Neural progenitor cell (in vitro differentiated cells): ENCODE data around the gene FRA10AC1. TPM values are rescaled to one million over a fixed set of nuclear protein-coding genes. Genes with fewer than 3 reads are reported as not detected.

Experiments
- DNase-seq: peaks from one replicate; pipeline ENCODE4 v3.0.0-alpha.2; 2016; ENCODE audit warnings: low spot score
- H2AFZ ChIP-seq: fragments of 200-600 bp; sonication (generic); replicated peaks from 2 replicates; pipeline ENCODE4 v1.6.1; 2016; ENCODE audit warnings: antibody characterized with exemption
- H3F3A ChIP-seq: fragments of 200-600 bp; sonication (generic); 2 replicates; pipeline ENCODE4 v1.6.1; 2016; ENCODE audit warnings: antibody characterized with exemption, low read depth
- H3K27ac ChIP-seq: fragments of 200-600 bp; sonication (generic); 2 replicates; pipeline ENCODE4 v1.5.1; 2016; ENCODE audit warnings: mild to moderate bottlenecking
- H3K27me3 ChIP-seq: fragments of 200-600 bp; sonication (generic); 2 replicates; pipeline ENCODE4 v1.6.1; 2016; ENCODE audit warnings: mild to moderate bottlenecking, moderate library complexity
- H3K36me3 ChIP-seq: fragments of 200-600 bp; sonication (generic); 2 replicates; pipeline ENCODE4 v1.5.1; 2016
- H3K4me1 ChIP-seq: fragments of 200-600 bp; sonication (generic); 2 replicates; pipeline ENCODE4 v1.6.1; 2016; ENCODE audit warnings: mixed run types
- H3K4me2 ChIP-seq: fragments of 200-600 bp; sonication (generic); 2 replicates; pipeline ENCODE4 v1.6.1; 2016
- H3K4me3 ChIP-seq: fragments of 200-600 bp; sonication (generic); 2 replicates; pipeline ENCODE4 v1.5.1; 2016
- H3K79me2 ChIP-seq: fragments of 200-600 bp; sonication (generic); 2 replicates; pipeline ENCODE4 v1.6.1; 2016; ENCODE audit warnings: low read depth
- H3K9ac ChIP-seq: fragments of 200-600 bp; sonication (generic); 2 replicates; pipeline ENCODE4 v1.6.1; 2016
- H3K9me3 ChIP-seq: fragments of 200-600 bp; sonication (generic); 2 replicates; pipeline ENCODE4 v1.5.1; 2016; ENCODE audit warnings: low read depth
- H4K20me1 ChIP-seq: fragments of 200-600 bp; sonication (generic); 2 replicates; pipeline ENCODE4 v1.6.1; 2016; ENCODE audit warnings: low read depth
- H3K27ac Mint-ChIP-seq: 3 replicates; pipeline ENCODE4 v1.8.0; 2021; ENCODE audit warnings: mixed read lengths
- H3K27me3 Mint-ChIP-seq: 2 replicates; pipeline ENCODE4 v1.8.0; 2022; ENCODE audit warnings: low read depth, mild to moderate bottlenecking, inconsistent platforms, moderate library complexity, mixed read lengths; ENCODE audit not compliant: insufficient read depth
- H3K36me3 Mint-ChIP-seq: 3 replicates; pipeline ENCODE4 v1.8.0; 2021; ENCODE audit warnings: mixed read lengths
- H3K4me1 Mint-ChIP-seq: 3 replicates; pipeline ENCODE4 v1.8.0; 2021; ENCODE audit warnings: mixed read lengths
- H3K4me3 Mint-ChIP-seq: 3 replicates; pipeline ENCODE4 v1.8.0; 2021; ENCODE audit warnings: mild to moderate bottlenecking, moderate library complexity, mixed read lengths
- H3K9me3 Mint-ChIP-seq: 3 replicates; pipeline ENCODE4 v1.8.0; 2020; ENCODE audit warnings: mixed read lengths
- CTCF ChIP-seq: fragments of 200-600 bp; sonication (generic); IDR thresholded peaks from 2 replicates; pipeline ENCODE4 v1.5.1; 2017; ENCODE audit warnings: antibody characterized with exemption, mild to moderate bottlenecking
- EZH2 ChIP-seq: fragments of 200-600 bp; sonication (generic); IDR thresholded peaks from 2 replicates; pipeline ENCODE4 v1.6.1; 2017; ENCODE audit warnings: antibody characterized with exemption, mild to moderate bottlenecking, moderate library complexity
- EZH2phosphoT487 ChIP-seq: fragments of 200-600 bp; sonication (generic); IDR thresholded peaks from 2 replicates; pipeline ENCODE4 v1.6.1; 2017; ENCODE audit warnings: antibody characterized with exemption
- total RNA-seq: library from RNA; depleted of rRNA; stranded (reverse); fragments of >200 nt; gene quantifications from 2 replicates; pipeline ENCODE4 v1.2.3, GENCODE V29; 2015; ENCODE audit warnings: low replicate concordance

Gene FRA10AC1
- total RNA-seq, 1 donor from 2014 or later, result 31.4 TPM

DNA sequence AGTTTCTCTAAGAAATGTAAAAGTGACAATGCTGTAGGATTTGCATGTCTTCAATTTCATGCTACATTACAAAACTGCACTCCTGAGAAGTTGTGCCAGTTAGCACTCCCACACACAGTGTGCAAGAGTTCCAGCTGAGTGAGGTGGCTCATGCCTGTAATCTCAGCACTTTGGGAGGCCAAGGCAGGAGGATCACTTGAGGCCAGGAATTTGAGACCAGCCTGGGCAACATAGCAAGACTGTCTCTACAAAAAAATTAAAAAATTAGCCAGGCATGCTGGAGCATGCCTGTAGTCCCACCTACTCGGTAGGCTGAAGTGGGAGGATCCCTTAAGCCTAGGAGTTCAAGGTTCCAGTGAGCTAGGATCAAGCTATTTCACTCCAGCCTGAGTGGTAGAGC, 44.6 kb downstream of the FRA10AC1 start:
- Mint-ChIP-seq H3K27me3 (peaks cover 5% of the 10 kb centered on the region), H3K4me1 (no peaks in the 10 kb centered on the region), H3K27ac (no peak overlapping the region), H3K9me3 (no peaks in the 10 kb centered on the region), H3K36me3 (peaks cover 5% of the 10 kb centered on the region), H3K4me3 (no peak overlapping the region)
- DNase-seq, result no peak
- no peaks in the 10 kb centered on the region for H3K36me3 ChIP-seq
- no peak for TF ChIP-seq CTCF
- no peak for TF ChIP-seq EZH2
- no peak for TF ChIP-seq EZH2phosphoT487
- no peak overlapping the region for H2AFZ ChIP-seq
- no peak overlapping the region for H3K27ac ChIP-seq
- no peaks in the 10 kb centered on the region for H3F3A ChIP-seq
- no peak overlapping the region for H3K9ac ChIP-seq
- H3K79me2 ChIP-seq, result no peaks in the 10 kb centered on the region
- no peak overlapping the region for H3K4me3 ChIP-seq
- H3K4me1 ChIP-seq, result no peaks in the 10 kb centered on the region
- H3K27me3 ChIP-seq, result no peaks in the 10 kb centered on the region
- H4K20me1 ChIP-seq, result no peaks in the 10 kb centered on the region
- H3K4me2 ChIP-seq, result no peak overlapping the region
- no peaks in the 10 kb centered on the region for H3K9me3 ChIP-seq

DNA sequence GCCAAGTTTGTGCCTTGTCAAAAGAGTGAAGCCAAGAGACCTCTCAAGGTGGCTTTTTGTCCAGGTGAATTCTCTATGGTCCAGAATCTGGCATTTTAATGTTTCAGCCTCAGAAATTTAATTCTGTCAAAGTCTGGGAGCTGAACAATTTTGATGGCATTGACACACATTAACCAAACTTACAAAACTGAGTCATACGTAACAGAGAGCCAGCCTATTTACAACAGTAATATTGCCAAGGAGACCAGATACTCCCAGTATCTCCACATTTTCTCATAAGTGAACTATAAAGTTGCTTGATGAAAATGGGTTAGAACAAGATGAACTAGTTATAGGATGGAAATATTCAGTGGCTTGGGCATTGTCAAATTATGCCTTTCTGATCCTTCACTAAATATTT, 46.2 kb downstream of the FRA10AC1 start:
- TF ChIP-seq EZH2phosphoT487, result no peak
- Histone ChIP-seq H4K20me1 (no peaks in the 10 kb centered on the region), H3K36me3 (no peaks in the 10 kb centered on the region), H3K9ac (no peak overlapping the region), H3K4me1 (no peaks in the 10 kb centered on the region), H3K9me3 (no peaks in the 10 kb centered on the region), H3K79me2 (no peaks in the 10 kb centered on the region), H3K27me3 (no peaks in the 10 kb centered on the region), H2AFZ (no peak overlapping the region), H3K27ac (no peak overlapping the region), H3K4me3 (no peak overlapping the region), H3K4me2 (no peak overlapping the region), H3F3A (no peaks in the 10 kb centered on the region)
- DNase-seq, result no peak
- Mint-ChIP-seq H3K9me3 (no peaks in the 10 kb centered on the region), H3K4me1 (no peaks in the 10 kb centered on the region), H3K27me3 (peaks cover 7% of the 10 kb centered on the region), H3K36me3 (peaks cover 5% of the 10 kb centered on the region), H3K27ac (no peak overlapping the region), H3K4me3 (no peak overlapping the region)

GRCh38 chr10:93654201-93654600, 48.2 kb downstream of the FRA10AC1 start:
- H3K27ac ChIP-seq, result no peak overlapping the region
- Mint-ChIP-seq H3K9me3 (no peaks in the 10 kb centered on the region), H3K4me1 (no peaks in the 10 kb centered on the region), H3K4me3 (no peak overlapping the region), H3K27me3 (peaks cover 7% of the 10 kb centered on the region), H3K36me3 (no peaks in the 10 kb centered on the region), H3K27ac (no peak overlapping the region)
- H3K4me3 ChIP-seq, result no peak overlapping the region
- no peak overlapping the region for H3K9ac ChIP-seq
- no peaks in the 10 kb centered on the region for H3F3A ChIP-seq
- DNase-seq, result no peak
- H3K4me1 ChIP-seq, result no peaks in the 10 kb centered on the region
- no peaks in the 10 kb centered on the region for H3K36me3 ChIP-seq
- no peaks in the 10 kb centered on the region for H4K20me1 ChIP-seq
- no peaks in the 10 kb centered on the region for H3K79me2 ChIP-seq
- TF ChIP-seq EZH2phosphoT487, result no peak
- TF ChIP-seq EZH2, result no peak
- no peak for TF ChIP-seq CTCF
- H3K9me3 ChIP-seq, result no peaks in the 10 kb centered on the region
- no peak overlapping the region for H2AFZ ChIP-seq
- H3K27me3 ChIP-seq, result no peaks in the 10 kb centered on the region
- H3K4me2 ChIP-seq, result no peak overlapping the region

- H3K4me2 ChIP-seq, result no peak overlapping the region
- H4K20me1 ChIP-seq, result no peaks in the 10 kb centered on the region
- no peaks in the 10 kb centered on the region for H3K36me3 Mint-ChIP-seq
- no peak overlapping the region for H3K4me3 Mint-ChIP-seq
- no peaks in the 10 kb centered on the region for H3K79me2 ChIP-seq
- no peaks in the 10 kb centered on the region for H3K9me3 ChIP-seq
- no peaks in the 10 kb centered on the region for H3K4me1 ChIP-seq
- TF ChIP-seq CTCF (no peak), EZH2 (no peak), EZH2phosphoT487 (no peak)
- no peak overlapping the region for H3K9ac ChIP-seq
- H3K27me3 Mint-ChIP-seq, result peaks cover 7% of the 10 kb centered on the region
- no peaks in the 10 kb centered on the region for H3K27me3 ChIP-seq
- no peak overlapping the region for H3K27ac ChIP-seq
- no peak for DNase-seq
- H3F3A ChIP-seq, result no peaks in the 10 kb centered on the region
- no peak overlapping the region for H3K4me3 ChIP-seq
- no peaks in the 10 kb centered on the region for H3K4me1 Mint-ChIP-seq
- no peak overlapping the region for H2AFZ ChIP-seq
- H3K27ac Mint-ChIP-seq, result no peak overlapping the region
- no peaks in the 10 kb centered on the region for H3K36me3 ChIP-seq
- H3K9me3 Mint-ChIP-seq, result no peaks in the 10 kb centered on the region
Observed at GRCh38 chr10:93652857-93653256, 49.5 kb downstream of the FRA10AC1 start.
